GM21825 (cell line): ENCODE data around the gene PDCL3.

ENCODE experiments used
- ATAC-seq: cut with Tn5 transposase; IDR thresholded peaks from one replicate; pipeline ENCODE4 v1.9.1; 2021; ENCODE audit warnings: mild to moderate bottlenecking, moderate library complexity; ENCODE audit not compliant: unreplicated experiment

PDCL3 gene

GRCh38 chr2:100560216-100560830 is 2.5 kb upstream of the PDCL3 start:
- no peak for ATAC-seq

DNA sequence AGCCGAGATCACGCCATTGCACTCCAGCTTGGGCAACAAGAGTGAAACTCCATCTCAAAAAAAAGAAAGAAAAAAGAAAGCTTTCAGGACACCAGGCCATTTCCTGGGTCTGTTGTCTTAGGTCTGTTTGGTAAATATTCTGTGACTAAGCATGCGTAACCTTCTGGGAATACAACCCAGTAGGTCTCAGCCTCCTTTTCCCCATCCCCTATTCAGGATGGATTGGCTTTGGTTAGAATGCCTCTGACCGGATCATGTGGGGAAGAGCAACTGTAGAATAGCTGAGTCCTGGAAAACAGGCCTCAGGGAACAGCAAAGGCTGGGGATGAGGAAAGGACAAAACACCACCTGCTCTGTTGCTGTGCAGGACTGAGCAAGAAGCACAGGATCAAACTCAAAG is 1.6 kb upstream of the PDCL3 start:
- no peak for ATAC-seq

GRCh38 chr2:100563407-100564247 is 834 bp downstream of the PDCL3 start:
- peak; percentile 5 for ATAC-seq

DNA sequence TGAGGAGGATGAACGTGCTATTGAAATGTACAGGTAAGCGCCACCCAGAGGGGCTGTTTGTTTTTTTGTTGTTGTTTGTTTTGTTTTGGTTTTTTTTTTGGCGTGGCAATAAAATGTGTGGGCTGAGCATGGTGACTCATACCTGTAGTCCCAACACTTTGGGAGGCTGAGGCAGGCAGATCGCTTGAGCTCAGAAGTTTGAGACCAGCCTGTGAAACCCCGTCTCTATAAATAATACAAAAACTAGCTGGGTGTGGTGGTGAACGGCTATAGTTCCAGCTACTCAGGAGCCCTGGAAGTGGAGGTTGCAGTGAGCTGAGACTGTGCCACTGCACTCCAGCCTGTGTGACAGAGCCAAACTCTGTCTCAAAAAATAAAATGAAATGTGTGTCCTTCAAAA is 6.2 kb downstream of the PDCL3 start:
- ATAC-seq = no peak

- ATAC-seq = no peak
Measured at GRCh38 chr2:100571668-100572067, 8.9 kb downstream of the PDCL3 start.

DNA sequence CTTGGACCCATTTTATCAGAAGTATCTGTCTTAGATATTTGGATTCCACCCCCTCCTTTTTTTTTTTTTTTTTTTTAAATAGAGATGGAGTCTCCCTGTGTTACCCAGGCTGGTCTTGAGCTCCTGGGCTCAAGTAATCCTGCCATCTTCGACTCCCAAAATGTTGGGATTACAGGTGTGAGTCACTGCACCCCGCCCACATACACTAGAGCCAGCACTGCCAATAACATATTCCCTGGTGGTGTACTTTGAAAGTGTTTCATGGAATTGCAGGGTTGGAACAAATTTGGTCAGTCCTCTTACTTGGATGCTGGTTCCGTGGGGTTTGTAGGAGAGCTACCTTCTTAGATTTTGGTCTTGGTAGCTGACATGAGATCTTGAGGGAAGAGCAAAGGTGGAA is 15.0 kb downstream of the PDCL3 start:
- ATAC-seq = no peak

- peak; percentile 73 for ATAC-seq
Measured at GRCh38 chr2:100580367-100581276, 17.8 kb downstream of the PDCL3 start.

DNA sequence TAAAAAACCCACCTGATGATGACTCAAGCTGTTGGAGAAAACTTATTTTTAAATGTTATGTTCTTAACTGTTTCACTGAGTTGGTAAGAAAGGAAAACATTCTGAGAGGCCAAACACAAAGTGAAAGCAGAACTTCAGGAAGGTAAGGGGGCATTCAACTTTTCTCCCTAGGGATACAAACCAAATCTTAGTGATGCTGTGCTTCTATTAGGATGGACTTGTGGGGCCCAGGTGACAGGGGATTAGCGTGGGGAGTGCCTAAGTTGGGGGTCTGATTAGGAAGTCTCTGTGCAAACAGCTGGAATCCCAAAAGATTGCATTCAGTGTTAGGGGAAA is 18.5 kb downstream of the PDCL3 start:
- ATAC-seq = no peak

DNA sequence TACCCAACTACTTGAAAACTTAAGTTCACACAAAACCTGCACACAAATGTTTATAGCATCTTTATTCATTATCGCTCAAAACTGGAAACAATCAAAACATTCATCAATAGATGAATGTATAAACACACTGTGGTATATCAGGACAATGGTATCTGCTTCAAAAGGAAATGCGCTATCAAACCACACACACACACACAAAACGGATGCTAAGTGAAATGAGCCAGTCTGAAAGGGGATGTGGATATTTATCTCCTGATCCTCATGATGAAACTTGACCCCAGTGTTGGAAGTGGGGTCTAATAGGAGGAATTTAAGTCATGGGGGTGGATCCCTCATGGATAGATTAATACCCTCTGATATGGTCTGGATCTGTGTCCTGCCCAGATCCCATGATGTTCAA is 22.0 kb downstream of the PDCL3 start:
- no peak for ATAC-seq

DNA sequence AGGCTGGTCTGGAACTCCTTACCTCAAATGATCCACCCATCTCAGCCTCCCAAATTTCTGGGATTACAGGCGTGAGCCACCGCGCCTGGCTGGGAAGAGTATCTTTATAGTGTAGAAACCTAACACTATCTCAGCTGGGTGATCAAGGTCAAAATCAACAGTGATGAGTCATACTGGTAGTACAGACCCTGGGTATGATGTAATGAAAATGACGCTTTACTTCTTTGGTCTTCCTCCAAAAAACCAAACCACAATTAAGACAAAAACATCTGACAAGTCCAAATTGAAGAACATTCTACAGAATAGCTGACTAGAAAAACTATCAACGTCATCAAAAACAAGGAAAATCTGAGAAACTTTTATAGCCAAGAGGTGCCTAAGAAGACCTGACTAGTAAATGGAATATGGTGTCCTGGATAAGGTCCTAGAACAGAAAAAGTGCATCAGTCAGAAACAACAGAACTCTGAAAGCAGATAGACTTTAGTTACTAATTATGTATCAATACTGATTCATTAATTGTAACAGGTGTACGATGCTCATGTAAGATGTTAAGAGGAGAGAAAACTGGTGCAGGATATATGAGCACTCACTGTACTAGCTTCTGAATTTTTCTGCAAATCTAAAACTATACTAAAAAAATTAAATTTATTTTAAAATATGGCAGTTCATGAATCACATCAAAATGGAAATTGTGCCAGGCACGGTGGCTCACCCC is 25.4 kb downstream of the PDCL3 start:
- ATAC-seq = peak; percentile 63

- ATAC-seq = no peak
Measured at GRCh38 chr2:100589527-100589926, 26.7 kb downstream of the PDCL3 start.

- ATAC-seq = no peak
Measured at GRCh38 chr2:100592226-100592625, 29.4 kb downstream of the PDCL3 start.

GRCh38 chr2:100596465-100596864 is 33.7 kb downstream of the PDCL3 start:
- ATAC-seq = no peak

DNA sequence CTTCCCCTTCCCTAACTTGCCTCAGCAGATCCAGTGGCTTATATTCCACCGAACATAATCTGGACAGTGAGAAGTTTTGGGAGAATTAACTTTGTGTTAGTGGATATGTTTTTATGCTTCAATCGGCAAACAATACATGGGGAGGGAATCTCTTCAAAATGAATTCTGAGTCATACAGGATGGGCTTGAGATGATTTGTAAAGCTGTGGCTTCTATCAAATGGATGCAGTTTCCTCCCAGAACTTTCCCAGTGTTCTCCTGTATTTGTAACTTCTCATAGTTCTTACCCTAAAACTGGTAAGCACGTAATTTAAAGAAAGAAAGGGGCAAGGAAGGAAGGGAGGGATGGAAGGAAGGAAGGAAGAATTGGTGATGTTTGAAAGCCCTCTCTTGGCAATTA is 36.8 kb downstream of the PDCL3 start:
- ATAC-seq = no peak

DNA sequence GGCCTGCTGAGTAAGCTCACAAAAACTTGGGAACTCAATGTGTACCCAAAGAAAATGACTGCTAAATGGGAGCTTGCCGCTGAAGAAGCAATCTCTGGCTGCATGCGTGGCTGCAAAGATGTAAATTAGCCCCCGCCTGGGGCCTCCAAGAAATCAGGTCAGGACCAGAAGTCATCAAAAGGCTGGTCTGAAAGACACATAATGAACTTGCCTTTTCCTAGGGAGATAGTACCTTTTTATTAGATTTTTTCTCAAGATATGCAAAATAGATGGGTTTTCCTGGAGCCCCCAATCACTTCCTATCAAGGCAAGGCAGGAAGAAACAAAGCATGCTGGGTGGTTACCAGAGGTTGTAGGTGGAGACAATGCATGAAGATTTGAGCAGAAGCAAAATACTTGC is 38.9 kb downstream of the PDCL3 start:
- no peak for ATAC-seq

GRCh38 chr2:100603414-100603813 is 40.6 kb downstream of the PDCL3 start:
- ATAC-seq = no peak

- ATAC-seq = no peak
Measured at GRCh38 chr2:100603948-100604633, 41.3 kb downstream of the PDCL3 start.

DNA sequence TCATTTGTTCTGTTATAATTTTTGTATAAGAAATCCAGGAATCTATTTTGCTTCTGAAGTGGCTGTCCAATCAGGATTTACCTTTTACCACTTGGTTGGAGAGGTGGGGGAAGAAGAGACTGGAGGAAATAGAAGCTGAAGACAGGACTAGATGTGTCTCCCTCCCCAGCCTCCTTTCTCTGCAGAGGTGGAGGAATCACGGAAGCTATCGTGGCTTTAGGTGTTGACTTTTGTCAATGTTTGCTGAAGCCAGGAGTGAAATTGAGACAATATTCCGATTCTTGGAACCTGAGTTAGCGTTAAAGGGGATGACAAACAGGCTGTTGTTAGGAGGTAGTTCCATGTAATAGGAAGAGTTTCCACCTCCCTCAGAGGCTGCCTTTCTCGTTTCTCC is 43.5 kb downstream of the PDCL3 start:
- no peak for ATAC-seq

GRCh38 chr2:100606726-100607343 is 44.0 kb downstream of the PDCL3 start:
- ATAC-seq = no peak

GRCh38 chr2:100610381-100610831 is 47.6 kb downstream of the PDCL3 start:
- ATAC-seq = no peak
